COR-L47 (cell line): ENCODE results near the gene OBSL1.

ENCODE experiments used
- DNase-seq: peaks from one replicate; lab custom pipeline; 2025; lab: John Stamatoyannopoulos, UW

Gene OBSL1

GRCh38 chr2:219530048-219530963, 41.0 kb downstream of the OBSL1 start:
- DNase-seq = peak; percentile 80

- no peak for DNase-seq
Measured at GRCh38 chr2:219527472-219527871, 43.9 kb downstream of the OBSL1 start.

- no peak for DNase-seq
Measured at GRCh38 chr2:219527076-219527394, 44.3 kb downstream of the OBSL1 start.

- no peak for DNase-seq
Measured at GRCh38 chr2:219526320-219527075, 44.8 kb downstream of the OBSL1 start.

- no peak for DNase-seq
Measured at GRCh38 chr2:219525533-219526232, 45.7 kb downstream of the OBSL1 start.

- no peak for DNase-seq
Measured at GRCh38 chr2:219524817-219525216, 46.5 kb downstream of the OBSL1 start.

GRCh38 chr2:219523031-219523671, 48.2 kb downstream of the OBSL1 start:
- no peak for DNase-seq

GRCh38 chr2:219522111-219523030, 49.0 kb downstream of the OBSL1 start:
- no peak for DNase-seq

- peak; percentile 30 for DNase-seq
Measured at GRCh38 chr2:219521066-219521880, 50.1 kb downstream of the OBSL1 start.

GRCh38 chr2:219520079-219520478, 51.3 kb downstream of the OBSL1 start:
- DNase-seq = no peak

GRCh38 chr2:219519526-219519916, 51.8 kb downstream of the OBSL1 start:
- no peak for DNase-seq

- DNase-seq = no peak
Measured at GRCh38 chr2:219517954-219518778, 53.2 kb downstream of the OBSL1 start.

- DNase-seq = no peak
Measured at GRCh38 chr2:219516888-219517287, 54.5 kb downstream of the OBSL1 start.

- no peak for DNase-seq
Measured at GRCh38 chr2:219515874-219516629, 55.3 kb downstream of the OBSL1 start.

- no peak for DNase-seq
Measured at GRCh38 chr2:219514836-219515235, 56.5 kb downstream of the OBSL1 start.

GRCh38 chr2:219514196-219514761, 57.1 kb downstream of the OBSL1 start, which contains the start of gene ASIC4:
TSS of gene ASIC4 (plus strand) at chr2:219514482. CDS start at chr2:219514725, 243 bp downstream.
- peak; percentile 16 for DNase-seq

- DNase-seq = no peak
Measured at GRCh38 chr2:219513787-219514186, 57.6 kb downstream of the OBSL1 start.
